Left renal pelvis (tissue), 4 donors: ENCODE results near the gene GSTM5. TPM values are rescaled to one million over a fixed set of nuclear protein-coding genes. Genes with fewer than 3 reads are reported as not detected.
A peak's percentile ranks its signal among the peaks of the same experiment; 100 is the strongest.
"Not testable (repeated sequence)": the region's sequence is repeated elsewhere in the genome, so short reads cannot be mapped to it uniquely, and the experiment has no call there.

Experiments used
- DNase-seq, 4 donors: peaks; one replicate each; pipeline ENCODE4 v3.0.0-alpha.2; 2013; ENCODE audit warnings: low read depth in 4 of 4, low spot score in 3 of 4
- polyA plus RNA-seq, 4 donors: library from polyadenylated mRNA; unstranded; fragments of 120-200 nt; gene quantifications; one replicate each; pipeline ENCODE4 v1.2.1, GENCODE V29; 2013; ENCODE audit not compliant: insufficient read length in 4 of 4

GSTM5 gene
- polyA plus RNA-seq, 4 donors = 36.1 to 67.9 (median 53.6) TPM

GRCh38 chr1:109726007-109726406 is 14.0 kb downstream of the GSTM5 start:
- no peak for DNase-seq

DNA sequence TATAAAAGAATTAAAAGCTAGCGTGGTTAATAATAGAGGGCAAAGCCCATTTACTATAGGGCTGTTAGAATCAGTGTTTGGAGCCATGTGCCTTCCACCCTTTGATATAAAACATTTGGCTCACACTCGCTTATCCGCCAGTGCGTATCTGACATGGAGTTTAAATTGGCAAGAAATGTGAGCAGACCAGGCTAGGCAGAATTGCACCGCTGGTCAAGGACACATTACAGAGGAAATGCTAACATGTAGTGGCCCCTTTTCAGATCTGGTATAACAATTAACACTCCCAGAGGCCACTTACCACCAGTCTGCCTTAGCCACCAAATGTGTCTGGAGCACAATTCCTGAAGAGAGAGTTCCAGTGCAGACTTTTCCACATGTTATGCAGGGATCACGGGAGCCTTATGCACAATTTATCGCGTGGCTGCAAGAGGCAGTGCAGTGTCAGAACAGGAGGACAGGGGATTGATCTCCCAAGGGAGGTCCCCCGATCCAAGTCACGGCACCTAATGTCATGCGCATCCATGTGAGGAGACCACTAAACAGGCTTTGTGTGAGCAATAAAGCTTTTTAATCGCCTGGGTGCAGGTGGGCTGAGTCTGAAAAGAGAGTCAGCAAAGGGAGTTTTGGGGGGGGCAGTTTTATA is 14.8 kb downstream of the GSTM5 start:
- no peak for DNase-seq

GRCh38 chr1:109728870-109729269 is 16.8 kb downstream of the GSTM5 start:
- DNase-seq = no peak

GRCh38 chr1:109730666-109731065 is 18.6 kb downstream of the GSTM5 start:
- no peak for DNase-seq

- DNase-seq = no peak
Observed at GRCh38 chr1:109732390-109732881, 20.4 kb downstream of the GSTM5 start.

DNA sequence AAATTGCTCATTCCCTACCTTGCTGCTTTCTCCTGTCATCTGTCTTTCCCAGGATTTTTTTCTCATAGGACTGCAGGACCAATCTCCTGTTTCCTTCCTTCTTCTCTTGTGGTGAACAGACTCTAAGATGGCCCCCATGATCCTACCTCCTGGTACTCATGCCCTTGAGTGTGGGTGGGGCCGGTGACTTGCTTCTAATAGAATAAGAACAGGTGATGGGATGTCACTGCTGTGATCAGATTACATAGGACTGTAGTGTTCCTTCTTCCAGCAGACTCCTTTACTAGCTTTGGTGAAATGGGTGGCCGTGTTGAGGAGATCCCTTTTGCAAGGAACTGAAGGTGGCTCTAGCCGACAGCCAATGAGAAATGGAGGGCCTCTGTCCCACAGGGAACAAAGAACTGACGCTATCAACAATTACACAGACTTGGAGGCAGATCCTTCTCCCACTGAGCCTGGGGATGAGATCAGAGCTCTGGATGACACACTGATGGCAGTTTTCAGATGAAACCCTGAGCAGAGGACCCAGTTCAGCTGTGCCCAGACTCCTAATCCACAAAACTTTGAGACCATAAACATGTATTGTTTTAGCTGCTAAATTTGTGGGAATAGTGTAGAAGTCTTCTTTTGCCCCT is 21.3 kb downstream of the GSTM5 start:
- DNase-seq = no peak

GRCh38 chr1:109739738-109740614 is 27.9 kb downstream of the GSTM5 start:
- DNase-seq = peak; percentile 66 to 71 (median 69)

- no peak for DNase-seq
Observed at GRCh38 chr1:109740615-109741373, 28.7 kb downstream of the GSTM5 start, which contains the start of gene GSTM3. GSTM3 (minus strand) TSS chr1:109741038; CDS start chr1:109740287, 751 bp downstream.

- DNase-seq = not testable (repeated sequence)
Observed at GRCh38 chr1:109748311-109748710, 36.3 kb downstream of the GSTM5 start.

GRCh38 chr1:109749221-109749620 is 37.2 kb downstream of the GSTM5 start:
- no peak for DNase-seq

DNA sequence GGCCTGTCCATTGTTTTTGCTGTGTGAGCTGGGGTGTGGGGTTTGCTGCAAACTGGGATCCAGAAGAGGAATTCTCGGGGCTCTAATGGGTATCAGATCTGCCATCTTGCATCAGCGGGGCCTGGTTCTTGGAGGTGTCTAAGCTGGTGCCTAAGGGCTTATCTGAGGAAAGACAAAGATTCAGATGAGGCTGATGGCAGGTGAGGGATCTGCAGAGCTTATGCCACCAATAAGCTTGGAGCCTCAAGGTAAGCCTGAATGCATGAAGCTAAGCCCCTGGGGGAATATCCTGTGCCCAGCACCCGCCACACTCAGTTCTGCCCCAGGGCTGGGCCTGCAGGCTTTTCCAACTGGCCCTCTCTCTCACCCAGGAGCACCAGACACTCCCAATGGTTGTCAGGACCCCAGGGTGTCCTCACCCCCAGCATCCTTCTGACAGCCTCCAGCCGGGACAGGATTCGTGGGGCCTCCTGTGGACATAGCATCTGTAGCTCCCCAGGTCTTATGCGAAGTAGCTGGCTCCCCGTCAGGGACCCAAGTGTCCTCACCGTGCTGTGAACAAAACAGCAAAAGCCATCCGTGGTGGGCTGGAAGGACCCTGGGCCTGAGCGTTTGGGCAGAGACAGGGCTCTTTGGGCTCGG is 38.3 kb downstream of the GSTM5 start:
- DNase-seq = no peak

DNA sequence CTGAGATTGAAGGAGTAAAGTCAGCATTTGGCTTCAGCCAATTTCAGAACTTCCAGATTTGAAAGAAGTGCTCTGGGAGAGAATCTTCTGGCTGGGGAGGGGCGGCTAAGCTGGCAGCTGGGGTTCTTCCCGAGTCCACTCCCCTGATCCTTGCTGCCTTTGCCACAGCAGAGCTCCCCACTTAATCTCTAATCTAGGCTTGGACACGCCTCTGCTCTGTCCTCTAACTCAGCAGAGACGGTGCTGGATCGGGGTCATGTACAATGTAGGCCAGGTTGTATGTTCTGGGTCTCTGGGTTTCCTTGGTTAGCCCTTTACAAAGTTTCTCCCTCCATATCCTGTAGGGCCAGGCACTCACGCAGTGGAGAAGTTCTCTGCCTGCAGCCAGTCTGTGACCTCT is 38.9 kb downstream of the GSTM5 start:
- DNase-seq = no peak

DNA sequence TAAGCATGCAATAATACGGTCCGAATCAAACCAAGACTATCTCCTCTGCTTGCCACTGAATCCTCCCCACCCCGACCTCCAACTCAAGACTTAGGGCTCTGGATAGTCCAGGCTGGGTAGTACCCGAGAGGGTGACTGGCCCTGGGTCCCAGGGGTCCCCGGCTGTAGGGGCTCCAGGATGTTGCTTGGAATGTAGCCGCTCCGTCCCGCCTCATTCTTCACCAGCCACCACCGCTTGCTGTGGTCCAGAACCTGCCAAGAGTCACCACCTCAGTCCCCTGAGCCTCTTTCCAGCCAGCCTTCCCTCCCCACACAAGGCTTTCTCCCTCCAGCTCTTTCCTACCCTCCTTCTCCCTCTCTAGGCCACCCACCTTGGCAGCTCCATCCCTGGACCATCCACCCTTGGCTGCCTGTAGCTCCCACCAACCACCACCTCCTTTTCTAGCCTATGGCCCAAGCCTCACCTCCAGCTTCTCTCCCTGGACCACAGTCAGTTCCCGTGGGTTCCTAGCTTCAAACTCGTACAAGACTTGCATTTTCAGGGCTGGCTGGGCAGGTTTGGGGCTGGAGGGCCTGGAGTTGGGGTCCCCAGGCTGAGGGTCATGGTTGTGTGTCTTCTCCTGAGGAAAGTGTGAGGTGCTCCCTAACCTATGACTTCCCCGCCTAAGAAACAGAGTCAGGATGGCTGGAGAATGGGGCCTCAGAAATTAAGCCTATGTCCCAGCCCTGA is 39.6 kb downstream of the GSTM5 start:
- no peak for DNase-seq

GRCh38 chr1:109754738-109755137 is 42.7 kb downstream of the GSTM5 start:
- no peak for DNase-seq

DNA sequence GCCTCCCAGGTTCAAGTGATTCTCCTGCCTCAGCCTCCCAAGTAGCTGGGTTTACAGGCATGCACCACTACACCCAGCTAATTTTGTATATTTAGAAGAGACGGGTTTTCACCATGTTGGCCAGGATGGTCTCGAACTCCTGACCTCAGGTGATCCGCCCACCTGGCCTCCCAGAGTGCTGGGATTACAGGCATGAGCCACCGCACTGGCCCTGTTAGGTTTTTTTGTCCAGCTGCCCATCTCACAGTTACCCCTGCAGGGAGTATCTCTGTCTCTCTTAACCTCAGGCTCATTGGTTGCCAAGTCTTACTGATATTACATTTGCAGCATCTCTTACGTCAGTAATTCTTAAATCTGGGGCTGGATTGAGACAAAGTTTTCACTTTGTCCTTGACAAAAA is 44.3 kb downstream of the GSTM5 start:
- not testable (repeated sequence) for DNase-seq

GRCh38 chr1:109756848-109757521 is 44.9 kb downstream of the GSTM5 start:
- DNase-seq = no peak

DNA sequence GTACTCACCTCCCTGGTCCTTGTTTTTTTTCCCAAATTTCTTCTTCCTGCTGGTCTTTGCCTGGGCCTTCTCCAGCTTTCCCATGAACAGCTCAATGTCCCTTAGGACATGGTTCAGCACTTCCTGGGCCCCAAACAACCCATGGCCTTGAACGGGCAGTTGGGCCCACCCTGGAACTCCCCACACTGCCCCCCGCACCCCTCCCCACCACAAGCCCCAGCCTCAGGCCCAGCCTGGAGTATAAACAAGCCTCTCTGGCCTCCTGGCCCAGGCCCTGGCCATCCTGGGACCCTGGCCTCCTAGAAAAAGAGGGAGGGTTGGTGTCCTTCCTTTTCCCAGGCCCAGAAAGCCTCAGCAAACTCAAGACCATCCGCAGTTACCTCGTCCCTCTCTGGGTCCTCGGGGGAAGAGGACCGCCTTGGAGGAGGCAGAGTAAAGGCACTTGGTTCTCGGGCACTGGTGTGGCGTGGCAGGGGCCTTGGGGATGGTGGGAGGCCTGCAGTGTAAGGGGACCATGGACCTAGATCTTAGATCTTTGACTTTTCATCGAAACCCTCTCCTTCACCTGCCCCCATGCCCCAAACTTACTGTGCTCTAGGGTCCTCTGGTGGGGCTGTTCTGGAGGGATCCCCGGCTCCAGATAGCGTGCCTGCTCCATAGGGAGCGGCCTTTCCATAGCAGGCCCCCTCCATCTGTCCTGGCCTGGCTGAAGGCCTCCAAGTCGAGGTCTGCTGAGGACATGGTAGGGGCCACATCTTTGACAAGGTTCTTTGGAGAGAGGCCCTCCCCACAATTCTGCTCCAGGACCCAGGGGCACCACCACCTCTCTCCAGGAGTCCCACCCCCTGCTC is 46.1 kb downstream of the GSTM5 start:
- DNase-seq = no peak
